Large intestine (tissue), 3 donors: Measurements from ENCODE around the gene PTGDS. TPM values are rescaled to one million over a fixed set of nuclear protein-coding genes. Genes with fewer than 3 reads are reported as not detected.

Source experiments
- DNase-seq, 2 donors: peaks; one replicate each; pipeline versions ENCODE4 v3.0.0 to v3.0.0-alpha.2; 2013
- H3K27ac ChIP-seq: one replicate; pipeline ENCODE4 v1.5.1; 2013; ENCODE audit warnings: low read length
- H3K27me3 ChIP-seq: 2 replicates; pipeline ENCODE4 v1.6.1; 2013; ENCODE audit warnings: low read length; ENCODE audit not compliant: control insufficient read depth, insufficient read depth
- H3K36me3 ChIP-seq: 2 replicates; pipeline ENCODE4 v1.6.1; 2013; ENCODE audit warnings: low read length; ENCODE audit not compliant: control insufficient read depth, insufficient read depth
- H3K4me1 ChIP-seq: one replicate; pipeline ENCODE4 v1.6.1; 2013; ENCODE audit warnings: low read length; ENCODE audit not compliant: control insufficient read depth, insufficient read depth
- H3K4me3 ChIP-seq: one replicate; pipeline ENCODE4 v1.5.1; 2013; ENCODE audit warnings: low read length
- H3K9me3 ChIP-seq: one replicate; pipeline ENCODE4 v1.6.1; 2013; ENCODE audit warnings: mild to moderate bottlenecking, low read depth, low read length, moderate library complexity; ENCODE audit not compliant: control insufficient read depth
- WGBS: methylation state at CpG from one replicate; pipeline ENCODE4 v1.1.5; 2013; ENCODE audit warnings: low lambda C conversion rate; ENCODE audit not compliant: insufficient coverage; 5-methylcytosine and 5-hydroxymethylcytosine counted together
- polyA plus RNA-seq: library from polyadenylated mRNA; unstranded; fragments of 120-200 nt; gene quantifications from one replicate; pipeline ENCODE4 v1.2.1, GENCODE V29; 2013

Gene PTGDS
- polyA plus RNA-seq, 1 donor, result 4.6 TPM

- H3K4me1 ChIP-seq, result peaks cover 18% of the 10 kb centered on the region
- peaks cover 13% of the 10 kb centered on the region for H3K9me3 ChIP-seq
- no peaks in the 10 kb centered on the region for H3K36me3 ChIP-seq
- WGBS, result no CpG with 5 or more reads among the region's 17 CpGs
- no peak overlapping the region for H3K27ac ChIP-seq
- no peak overlapping the region for H3K4me3 ChIP-seq
- DNase-seq, result no peak
- H3K27me3 ChIP-seq, result peaks cover 49% of the 10 kb centered on the region
Observed at GRCh38 chr9:136981588-136982231, 4.4 kb downstream of the PTGDS start.

GRCh38 chr9:136982232-136983051, 5.1 kb downstream of the PTGDS start, which contains the start of gene LCNL1:
TSS of gene LCNL1 (plus strand) at chr9:136982993. CDS start at chr9:136983587, 594 bp downstream.
- no peaks in the 10 kb centered on the region for H3K36me3 ChIP-seq
- no peak within 1 kb of the TSS for H3K27ac ChIP-seq
- peaks cover 53% of the 10 kb centered on the region for H3K27me3 ChIP-seq
- H3K4me3 ChIP-seq, result no peak within 1 kb of the TSS
- DNase-seq, result no peak
- WGBS, result no CpG with 5 or more reads among the region's 18 CpGs
- H3K9me3 ChIP-seq, result peaks cover 13% of the 10 kb centered on the region
- H3K4me1 ChIP-seq, result peaks cover 16% of the 10 kb centered on the region

DNA sequence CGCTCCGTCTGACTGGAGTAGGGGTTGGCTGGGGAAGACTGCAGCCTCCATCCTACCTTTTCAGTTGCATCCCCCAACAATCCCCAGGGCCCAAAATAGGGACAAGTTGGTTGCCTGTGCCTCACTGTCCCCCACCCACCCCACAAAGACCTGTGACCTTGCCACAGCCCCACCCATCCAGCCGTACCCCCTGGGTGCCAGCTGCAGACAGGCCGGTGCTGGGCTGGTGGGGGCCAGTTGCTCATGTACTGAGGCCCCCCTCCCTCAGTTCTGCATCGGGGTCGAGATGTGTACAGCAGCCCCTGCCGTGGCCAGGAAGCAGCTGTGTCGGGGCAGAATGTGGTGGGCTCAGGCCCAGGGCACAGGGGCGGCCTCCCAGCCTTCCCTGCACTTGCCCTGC, 5.9 kb downstream of the PTGDS start:
- H3K27me3 ChIP-seq, result peaks cover 50% of the 10 kb centered on the region
- no CpG with 5 or more reads among the region's 9 CpGs for WGBS
- DNase-seq, result no peak
- peaks cover 13% of the 10 kb centered on the region for H3K9me3 ChIP-seq
- no peak overlapping the region for H3K4me3 ChIP-seq
- H3K4me1 ChIP-seq, result peaks cover 11% of the 10 kb centered on the region
- H3K27ac ChIP-seq, result no peak overlapping the region
- no peaks in the 10 kb centered on the region for H3K36me3 ChIP-seq

- peaks cover 10% of the 10 kb centered on the region for H3K4me1 ChIP-seq
- H3K27ac ChIP-seq, result no peak overlapping the region
- WGBS, result no CpG with 5 or more reads among the region's 11 CpGs
- H3K27me3 ChIP-seq, result peaks cover 51% of the 10 kb centered on the region
- no peak for DNase-seq
- no peaks in the 10 kb centered on the region for H3K36me3 ChIP-seq
- H3K9me3 ChIP-seq, result peaks cover 13% of the 10 kb centered on the region
- H3K4me3 ChIP-seq, result no peak overlapping the region
Observed at GRCh38 chr9:136983656-136984314, 6.5 kb downstream of the PTGDS start.

DNA sequence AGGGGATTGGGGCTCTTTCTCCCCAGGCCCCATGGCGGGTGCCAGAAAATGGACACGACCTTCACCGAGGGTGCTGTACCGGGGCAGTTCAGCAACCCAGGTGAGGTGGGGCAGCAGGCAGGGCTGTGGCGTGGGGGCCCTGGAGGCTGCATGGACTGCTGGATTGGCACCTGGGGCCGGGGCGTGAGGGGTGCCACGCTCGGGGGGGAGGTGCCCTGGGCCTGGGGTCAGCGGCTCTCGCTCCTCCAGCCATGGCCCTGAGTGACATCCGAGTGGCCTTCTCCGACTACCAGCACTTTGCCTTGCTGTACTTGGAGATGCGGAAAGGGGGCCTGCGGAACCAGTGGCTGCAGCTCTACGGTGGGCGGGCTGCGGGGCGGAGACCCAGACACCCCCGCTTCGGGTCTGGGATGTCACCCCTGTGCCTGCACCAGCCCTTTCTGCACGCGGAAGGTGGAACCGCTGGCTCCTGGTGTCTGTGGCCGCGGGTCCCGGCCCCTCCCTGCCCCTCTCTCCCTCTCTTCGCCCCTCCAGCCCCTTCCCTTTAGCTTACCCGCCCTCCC, 7.2 kb downstream of the PTGDS start:
- H3K27me3 ChIP-seq, result peaks cover 45% of the 10 kb centered on the region
- no peak overlapping the region for H3K4me3 ChIP-seq
- no peak for DNase-seq
- no peaks in the 10 kb centered on the region for H3K36me3 ChIP-seq
- H3K4me1 ChIP-seq, result peaks cover 10% of the 10 kb centered on the region
- H3K9me3 ChIP-seq, result peaks cover 13% of the 10 kb centered on the region
- no peak overlapping the region for H3K27ac ChIP-seq
- WGBS, result no CpG with 5 or more reads among the region's 29 CpGs

DNA sequence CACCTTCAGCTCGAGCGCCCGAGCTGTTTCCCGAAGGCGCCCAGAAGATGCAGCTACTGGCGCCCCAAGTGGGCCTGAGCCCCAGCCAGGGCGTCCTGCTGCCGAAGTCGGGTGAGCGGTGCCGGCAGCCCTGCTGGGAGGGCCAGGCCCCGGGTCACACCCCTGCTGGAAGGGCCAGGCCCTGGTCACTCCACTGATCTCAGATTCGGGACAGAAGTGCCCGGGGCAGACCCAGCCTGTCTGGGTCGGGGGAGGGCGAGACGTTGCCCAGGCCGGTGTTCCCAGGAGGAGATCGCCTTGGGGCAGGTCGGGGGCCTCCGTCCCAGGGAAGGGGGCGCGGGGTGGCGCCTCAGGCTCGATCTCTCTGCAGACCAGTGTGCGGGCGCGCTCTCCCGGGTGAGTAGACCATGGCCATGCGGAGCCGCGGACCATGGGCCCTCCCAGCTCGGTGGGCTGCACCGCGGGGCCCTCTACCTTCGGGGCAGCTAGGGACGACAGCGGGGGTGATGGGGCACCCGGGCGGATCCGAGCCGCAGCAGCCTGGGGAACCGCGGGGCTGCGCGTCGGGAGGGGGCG, 7.8 kb downstream of the PTGDS start:
- DNase-seq, result no peak
- H3K4me3 ChIP-seq, result no peak overlapping the region
- H3K27me3 ChIP-seq, result peaks cover 45% of the 10 kb centered on the region
- H3K9me3 ChIP-seq, result peaks cover 13% of the 10 kb centered on the region
- H3K36me3 ChIP-seq, result no peaks in the 10 kb centered on the region
- H3K4me1 ChIP-seq, result peaks cover 10% of the 10 kb centered on the region
- no CpG with 5 or more reads among the region's 48 CpGs for WGBS
- no peak overlapping the region for H3K27ac ChIP-seq

GRCh38 chr9:136985853-136986252, 8.5 kb downstream of the PTGDS start:
- DNase-seq, result no peak
- H3K4me1 ChIP-seq, result peaks cover 10% of the 10 kb centered on the region
- 20% methylated on average over 1 of the region's 33 CpGs for WGBS
- H3K27ac ChIP-seq, result no peak overlapping the region
- H3K36me3 ChIP-seq, result no peaks in the 10 kb centered on the region
- peaks cover 45% of the 10 kb centered on the region for H3K27me3 ChIP-seq
- peaks cover 13% of the 10 kb centered on the region for H3K9me3 ChIP-seq
- no peak overlapping the region for H3K4me3 ChIP-seq

GRCh38 chr9:136988872-136989271, 11.6 kb downstream of the PTGDS start:
- H3K27me3 ChIP-seq, result peaks cover 43% of the 10 kb centered on the region
- no CpG with 5 or more reads among the region's 4 CpGs for WGBS
- peaks cover 17% of the 10 kb centered on the region for H3K9me3 ChIP-seq
- no peak overlapping the region for H3K27ac ChIP-seq
- H3K4me1 ChIP-seq, result peaks cover 24% of the 10 kb centered on the region
- H3K4me3 ChIP-seq, result no peak overlapping the region
- H3K36me3 ChIP-seq, result peaks cover 4% of the 10 kb centered on the region
- no peak for DNase-seq

GRCh38 chr9:136990242-136990911, 13.1 kb downstream of the PTGDS start:
- Histone ChIP-seq H3K27ac (no peak overlapping the region), H3K27me3 (peaks cover 41% of the 10 kb centered on the region), H3K9me3 (peaks cover 14% of the 10 kb centered on the region), H3K4me3 (no peak overlapping the region), H3K36me3 (peaks cover 6% of the 10 kb centered on the region), H3K4me1 (peaks cover 23% of the 10 kb centered on the region)
- DNase-seq, result no peak
- no CpG with 5 or more reads among the region's 10 CpGs for WGBS
